Endothelial cell of umbilical vein (primary cell): ENCODE results near the gene CDK5RAP2. TPM values are rescaled to one million over a fixed set of nuclear protein-coding genes. Genes with fewer than 3 reads are reported as not detected.

ENCODE experiments used
- BruUV-seq: library from RNA; stranded (reverse); fragments of 400-500 nt; replicated peaks from 2 replicates; lab custom pipeline; 2021; lab: Mats Ljungman, UMichigan
- CTCF ChIA-PET: fragments of 300-600, 350-600 bp; sonication (Branson Sonifier 250); formaldehyde crosslinking; loops from one replicate; lab custom pipeline; 2021; ENCODE audit warnings: antibody characterized with exemption, inconsistent platforms; lab: Charles Lee
- POLR2A ChIA-PET: fragments of 300-600, 350-600 bp; sonication (Branson Sonifier 250); formaldehyde crosslinking; loops from one replicate; lab custom pipeline; 2021; ENCODE audit warnings: antibody characterized with exemption, inconsistent platforms; lab: Charles Lee
- DNase-seq: peaks from one replicate; pipeline ENCODE4 v3.0.0-alpha.2; 2011; ENCODE audit warnings: low read depth, low spot score
- FAIRE-seq: peaks from 2 replicates; lab custom pipeline; 2011; peaks lifted over from hg19 to GRCh38; lab: Jason Lieb, UNC
- H2AFZ ChIP-seq: 2 replicates; pipeline ENCODE4 v1.6.0; 2012; ENCODE audit warnings: low read depth, low read length, control low read depth, inconsistent platforms
- H3K27ac ChIP-seq: 2 replicates; pipeline ENCODE4 v1.5.1; 2011; ENCODE audit warnings: low read depth, mild to moderate bottlenecking, control low read depth, low read length, moderate library complexity; ENCODE audit not compliant: insufficient read depth
- H3K27me3 ChIP-seq, 2 experiments: 2 replicates each; pipeline versions ENCODE4 v1.6.0 to v1.6.1; 2011; ENCODE audit warnings: low read length in 2 of 2, mixed read lengths in 1 of 2; ENCODE audit not compliant: control insufficient read depth in 2 of 2, insufficient read depth in 2 of 2
- H3K36me3 ChIP-seq, 2 experiments: 2 replicates in 1 of 2; 3 replicates in 1 of 2; pipeline ENCODE4 v1.5.1; 2011; ENCODE audit warnings: low read length in 2 of 2, mild to moderate bottlenecking in 1 of 2, moderate library complexity in 1 of 2; ENCODE audit not compliant: control insufficient read depth in 2 of 2, insufficient read depth in 2 of 2; ENCODE audit errors: extremely low read depth in 1 of 2
- H3K4me1 ChIP-seq: 3 replicates; pipeline ENCODE4 v1.5.1; 2011; ENCODE audit warnings: mild to moderate bottlenecking, low read length; ENCODE audit not compliant: control insufficient read depth, insufficient read depth; ENCODE audit errors: extremely low read depth
- H3K4me2 ChIP-seq: 2 replicates; pipeline ENCODE4 v1.6.1; 2011; ENCODE audit warnings: low read length, control low read depth, mixed read lengths; ENCODE audit not compliant: insufficient read depth
- H3K4me3 ChIP-seq, 3 experiments: fragments of 200-600 bp in 1 of 3; sonication (generic), shearing (Covaris generic) in 1 of 3; replicated peaks in 1 of 3; 2 replicates each; pipeline ENCODE4 v1.5.1; 2011 to 2016; ENCODE audit warnings: control low read depth in 3 of 3, low read length in 3 of 3, mild to moderate bottlenecking in 2 of 3, inconsistent platforms in 1 of 3, low read depth in 1 of 3, moderate library complexity in 1 of 3; ENCODE audit not compliant: insufficient read depth in 1 of 3
- H3K79me2 ChIP-seq: 2 replicates; pipeline ENCODE4 v1.6.0; 2012; ENCODE audit warnings: low read length, inconsistent platforms; ENCODE audit not compliant: control insufficient read depth, insufficient read depth
- H3K9ac ChIP-seq: replicated peaks from 2 replicates; pipeline ENCODE3; 2011; ENCODE audit warnings: low read length, control low read depth; ENCODE audit not compliant: insufficient read depth; ENCODE audit errors: extremely low read depth
- H3K9me1 ChIP-seq: replicated peaks from 3 replicates; pipeline ENCODE4 v1.6.0; 2011; ENCODE audit warnings: mild to moderate bottlenecking, low read length; ENCODE audit not compliant: control insufficient read depth, insufficient read depth; ENCODE audit errors: extremely low read depth
- H3K9me3 ChIP-seq: replicated peaks from 2 replicates; pipeline ENCODE4 v1.5.1; 2012; ENCODE audit warnings: low read length, inconsistent platforms; ENCODE audit not compliant: control insufficient read depth, insufficient read depth
- H4K20me1 ChIP-seq: replicated peaks from 2 replicates; pipeline ENCODE3; 2011; ENCODE audit warnings: mild to moderate bottlenecking, low read length; ENCODE audit not compliant: control insufficient read depth, insufficient read depth; ENCODE audit errors: extremely low read depth
- CTCF ChIP-seq, 2 donors: IDR thresholded peaks; 1 replicate in 1 of 2; 2 replicates in 1 of 2; pipeline ENCODE4 v1.5.1; 2011; ENCODE audit warnings: low read length in 2 of 2, mild to moderate bottlenecking in 2 of 2, moderate library complexity in 2 of 2, control low read depth in 1 of 2, inconsistent platforms in 1 of 2, low read depth in 1 of 2; ENCODE audit not compliant: insufficient read depth in 1 of 2; ENCODE audit errors: extremely low read depth in 1 of 2
- EZH2 ChIP-seq: IDR thresholded peaks from 2 replicates; pipeline ENCODE4 v1.6.1; 2012; ENCODE audit warnings: borderline replicate concordance, low read depth, mild to moderate bottlenecking, moderate library complexity, low read length, inconsistent platforms; ENCODE audit not compliant: severe bottlenecking
- FOS ChIP-seq: IDR thresholded peaks from 2 replicates; pipeline ENCODE4 v1.6.1; 2011; ENCODE audit warnings: mild to moderate bottlenecking, low read length, moderate library complexity, borderline replicate concordance; ENCODE audit not compliant: insufficient read depth
- GATA2 ChIP-seq: IDR thresholded peaks from 2 replicates; pipeline ENCODE4 v1.7.0; 2011; ENCODE audit warnings: low read depth, mild to moderate bottlenecking, moderate library complexity, mixed read lengths, low read length; ENCODE audit not compliant: insufficient read length, insufficient read depth
- JUN ChIP-seq: IDR thresholded peaks from 2 replicates; pipeline ENCODE4 v1.6.1; 2011; ENCODE audit warnings: borderline replicate concordance, low read depth; ENCODE audit not compliant: insufficient read length, insufficient read depth
- MAX ChIP-seq: IDR thresholded peaks from 2 replicates; pipeline ENCODE4 v1.6.1; 2011; ENCODE audit not compliant: insufficient read depth, insufficient read length
- MYC ChIP-seq: IDR thresholded peaks from one replicate; pipeline ENCODE4 v1.6.1; 2011; ENCODE audit warnings: mild to moderate bottlenecking, low read depth, low read length
- POLR2A ChIP-seq: IDR thresholded peaks from 2 replicates; pipeline ENCODE4 v1.6.1; 2012; ENCODE audit warnings: low read depth, mild to moderate bottlenecking, control low read depth, low read length
- POLR2AphosphoS5 ChIP-seq: IDR thresholded peaks from 2 replicates; pipeline ENCODE4 v1.6.1; 2012; ENCODE audit warnings: low read depth, mild to moderate bottlenecking, control low read depth, low read length, moderate library complexity; ENCODE audit not compliant: insufficient read depth
- dilution Hi-C: fragments of 300-500 bp; cut with MboI; formaldehyde crosslinking; loops from one replicate; pipeline ENCODE4 v1.15.0; 2019; ENCODE audit warnings: low sequenced_read_pairs; ENCODE audit not compliant: extremely low pct_ligation_motif_present
- intact Hi-C: fragments of 100-400 bp; cut with micrococcal nuclease; formaldehyde crosslinking; loops from one replicate; pipeline ENCODE4 v1.10.0; 2022
- polyA plus RNA-seq, 4 experiments: library from polyadenylated mRNA; depleted of rRNA in 3 of 4; stranded (reverse) in 3 of 4; unstranded in 1 of 4; fragments of >200 nt; gene quantifications; 2 replicates each; pipeline versions ENCODE4 v1.2.1 to v1.2.3, GENCODE V29; 2011 to 2012; ENCODE audit warnings: missing spikeins in 1 of 4
- total RNA-seq: library from RNA; stranded (reverse); gene quantifications from 2 replicates; pipeline ENCODE4 v1.2.3, GENCODE V29; 2021

The CDK5RAP2 gene
- total and polyA plus RNA-seq, 2 donors (not counting 3 experiments of a cell fraction or from before 2014, with no cell fraction given) = 17.5 to 56.7 TPM

- H3K4me3 ChIP-seq = no peak overlapping the region
- no TSS peak for BruUV-seq
- ChIA-PET CTCF (no interaction called here), POLR2A (no interaction called here)
- no peak for TF ChIP-seq FOS
- no peak for TF ChIP-seq MAX
- TF ChIP-seq POLR2AphosphoS5 = no peak
- TF ChIP-seq GATA2 = no peak
- no peak for TF ChIP-seq MYC
- TF ChIP-seq JUN = no peak
- no peak for TF ChIP-seq EZH2
- TF ChIP-seq CTCF (IDR thresholded peaks at IDR 0.05; ENCODE audit: extremely low read depth in 1 of 2, insufficient read depth in 1 of 2, low read depth in 1 of 2, low read length in 2 of 2) = no peak
- no peak for TF ChIP-seq POLR2A
- no peak overlapping the region for H3K27ac ChIP-seq
- peaks cover 0 to 2% of the 10 kb centered on the region in 2 experiments for H3K36me3 ChIP-seq
- no peaks in the 10 kb centered on the region for H3K27me3 ChIP-seq
- intact Hi-C loops (no loop called here), dilution Hi-C loops (no loop called here)
- FAIRE-seq (no peak), DNase-seq (no peak)
- no peaks in the 10 kb centered on the region for H3K79me2 ChIP-seq
- H4K20me1 ChIP-seq = no peaks in the 10 kb centered on the region
- H3K9me1 ChIP-seq = no peaks in the 10 kb centered on the region
- H3K9me3 ChIP-seq = no peaks in the 10 kb centered on the region
- peaks cover 5% of the 10 kb centered on the region for H3K4me1 ChIP-seq
- no peak overlapping the region for H3K9ac ChIP-seq
- H2AFZ ChIP-seq = no peak overlapping the region
- H3K4me2 ChIP-seq = no peak overlapping the region
Measured at GRCh38 chr9:120434532-120434931, 145.4 kb downstream of the CDK5RAP2 start.
